Activated CD4-positive, alpha-beta T cell treated with anti-CD3 and anti-CD28 coated beads, Interleukin-2, amount 10 ng/mL, durations not matched to agents 7 days and 5 days (primary cell): ENCODE results near the gene ADAMTS2. TPM values are rescaled to one million over a fixed set of nuclear protein-coding genes. Genes with fewer than 3 reads are reported as not detected.

ENCODE experiments used
- CTCF ChIA-PET: fragments of 350-600 bp; sonication (Branson Sonifier 250); formaldehyde crosslinking; loops from one replicate; lab custom pipeline; 2021; ENCODE audit warnings: antibody characterized with exemption; lab: Charles Lee
- POLR2A ChIA-PET: fragments of 350-600 bp; sonication (Branson Sonifier 250); formaldehyde crosslinking; loops from one replicate; lab custom pipeline; 2021; ENCODE audit warnings: antibody characterized with exemption; lab: Charles Lee
- DNase-seq: peaks from one replicate; pipeline ENCODE4 v3.0.0-alpha.2; 2020
- H3K27ac Mint-ChIP-seq: one replicate; pipeline ENCODE4 v1.8.0; 2021; ENCODE audit warnings: mild to moderate bottlenecking, moderate library complexity, mixed read lengths
- H3K27me3 Mint-ChIP-seq: one replicate; pipeline ENCODE4 v1.8.0; 2021; ENCODE audit warnings: mixed read lengths
- H3K36me3 Mint-ChIP-seq: one replicate; pipeline ENCODE4 v1.8.0; 2021; ENCODE audit warnings: low read depth, mixed read lengths
- H3K4me1 Mint-ChIP-seq: one replicate; pipeline ENCODE4 v1.8.0; 2021; ENCODE audit warnings: mixed read lengths
- H3K4me3 Mint-ChIP-seq: one replicate; pipeline ENCODE4 v1.8.0; 2021; ENCODE audit warnings: mild to moderate bottlenecking, moderate library complexity, mixed read lengths
- H3K9me3 Mint-ChIP-seq: one replicate; pipeline ENCODE4 v1.8.0; 2021; ENCODE audit warnings: mixed read lengths
- total RNA-seq, 2 experiments: library from RNA; stranded (reverse); gene quantifications; one replicate each; pipeline ENCODE4 v1.2.3, GENCODE V29; 2021

The ADAMTS2 gene
- total RNA-seq, 2 experiments from 2014 or later = not detected

DNA sequence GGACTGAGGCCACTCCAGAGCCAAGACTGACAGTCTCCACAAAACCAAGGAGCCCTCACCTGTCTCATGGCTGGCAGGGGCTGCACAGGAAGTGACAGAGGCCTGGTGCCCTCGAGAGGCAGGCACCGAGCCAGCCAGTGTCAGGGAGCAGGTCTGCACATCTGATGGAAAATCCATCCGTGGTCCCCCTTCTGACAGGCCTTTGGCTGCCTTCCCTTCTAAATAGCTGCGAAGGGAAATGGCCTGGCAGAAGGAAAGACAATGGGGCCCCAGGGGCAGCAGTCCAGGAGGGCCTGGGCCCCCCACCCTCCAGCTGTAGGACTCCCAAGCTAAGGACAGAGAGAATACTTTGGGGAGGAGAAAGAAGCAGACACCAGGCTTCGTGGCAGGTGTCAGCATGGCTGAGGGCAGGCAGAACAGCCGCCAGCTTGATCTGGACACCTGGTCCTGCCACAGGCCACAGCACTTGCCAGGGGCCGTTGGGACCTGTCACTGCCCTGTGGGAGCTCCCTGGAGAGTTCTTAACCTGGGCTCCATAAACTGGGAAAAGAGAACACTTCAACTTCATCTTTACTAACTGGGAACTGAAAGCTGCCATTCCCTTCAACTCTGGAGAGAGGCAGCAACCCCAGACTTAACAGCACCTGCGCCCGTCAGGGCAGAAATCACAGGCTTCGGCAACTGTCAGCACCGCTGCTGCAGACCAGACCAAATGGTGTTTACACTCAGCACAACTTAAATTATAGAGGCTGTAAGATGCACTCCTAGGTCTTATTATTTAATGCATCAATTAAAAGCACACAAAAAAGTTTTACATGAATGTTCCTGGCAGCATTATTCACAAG, 22.0 kb downstream of the ADAMTS2 start:
- Mint-ChIP-seq H3K27ac (no peak overlapping the region), H3K36me3 (no peaks in the 10 kb centered on the region), H3K4me1 (no peaks in the 10 kb centered on the region), H3K27me3 (no peaks in the 10 kb centered on the region), H3K4me3 (no peak overlapping the region), H3K9me3 (no peaks in the 10 kb centered on the region)
- DNase-seq = no peak
- CTCF ChIA-PET = no interaction called here
- POLR2A ChIA-PET = no interaction called here

DNA sequence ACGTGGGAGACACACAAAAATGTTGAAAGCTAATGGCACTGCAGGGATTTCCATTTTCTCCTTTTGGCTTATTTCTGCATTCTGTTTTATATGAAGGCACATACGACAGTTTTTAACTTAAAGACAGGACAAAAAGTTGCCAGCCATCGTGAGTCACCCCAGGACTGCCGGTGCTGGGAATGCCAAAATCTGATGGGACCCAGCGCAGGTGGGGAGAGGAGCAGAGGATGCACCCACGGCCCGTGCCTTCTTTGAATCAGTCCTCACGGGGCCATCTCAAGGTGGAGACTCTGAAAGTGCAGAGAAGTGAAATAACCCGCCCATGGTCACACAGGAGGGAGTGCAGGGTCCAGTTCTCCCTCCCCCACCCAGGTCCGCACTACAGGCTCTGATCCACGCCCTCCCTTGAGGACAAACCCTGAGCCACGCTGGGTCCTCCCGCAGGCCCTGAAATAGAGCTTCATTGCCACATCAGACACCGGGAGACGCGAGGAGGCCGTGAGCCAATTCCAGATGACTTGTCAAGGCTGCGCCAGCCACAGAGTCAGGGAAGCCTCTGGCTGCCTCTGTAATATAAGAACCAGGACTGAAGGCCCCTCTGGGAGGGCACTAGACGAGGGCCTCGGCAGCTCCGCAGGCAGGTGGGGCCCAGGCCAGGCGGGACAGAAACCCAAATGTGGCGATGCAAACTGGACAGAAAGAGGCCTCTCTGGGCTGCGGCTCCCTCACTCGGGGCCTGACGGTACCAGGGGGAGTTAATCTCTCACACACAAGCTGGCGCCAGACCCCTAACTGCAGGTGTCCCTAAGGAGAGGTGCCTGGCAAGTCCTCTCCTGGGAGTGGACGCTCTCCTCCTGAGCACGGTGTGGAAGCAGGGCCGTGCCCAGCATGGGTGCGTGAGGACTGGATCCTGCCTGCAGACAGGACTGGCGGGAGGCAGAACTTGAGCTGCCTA, 22.9 kb downstream of the ADAMTS2 start:
- no peaks in the 10 kb centered on the region for H3K36me3 Mint-ChIP-seq
- H3K4me1 Mint-ChIP-seq = no peaks in the 10 kb centered on the region
- CTCF ChIA-PET = no interaction called here
- no peak overlapping the region for H3K4me3 Mint-ChIP-seq
- POLR2A ChIA-PET = no interaction called here
- no peak overlapping the region for H3K27ac Mint-ChIP-seq
- H3K27me3 Mint-ChIP-seq = no peaks in the 10 kb centered on the region
- no peaks in the 10 kb centered on the region for H3K9me3 Mint-ChIP-seq
- no peak for DNase-seq

DNA sequence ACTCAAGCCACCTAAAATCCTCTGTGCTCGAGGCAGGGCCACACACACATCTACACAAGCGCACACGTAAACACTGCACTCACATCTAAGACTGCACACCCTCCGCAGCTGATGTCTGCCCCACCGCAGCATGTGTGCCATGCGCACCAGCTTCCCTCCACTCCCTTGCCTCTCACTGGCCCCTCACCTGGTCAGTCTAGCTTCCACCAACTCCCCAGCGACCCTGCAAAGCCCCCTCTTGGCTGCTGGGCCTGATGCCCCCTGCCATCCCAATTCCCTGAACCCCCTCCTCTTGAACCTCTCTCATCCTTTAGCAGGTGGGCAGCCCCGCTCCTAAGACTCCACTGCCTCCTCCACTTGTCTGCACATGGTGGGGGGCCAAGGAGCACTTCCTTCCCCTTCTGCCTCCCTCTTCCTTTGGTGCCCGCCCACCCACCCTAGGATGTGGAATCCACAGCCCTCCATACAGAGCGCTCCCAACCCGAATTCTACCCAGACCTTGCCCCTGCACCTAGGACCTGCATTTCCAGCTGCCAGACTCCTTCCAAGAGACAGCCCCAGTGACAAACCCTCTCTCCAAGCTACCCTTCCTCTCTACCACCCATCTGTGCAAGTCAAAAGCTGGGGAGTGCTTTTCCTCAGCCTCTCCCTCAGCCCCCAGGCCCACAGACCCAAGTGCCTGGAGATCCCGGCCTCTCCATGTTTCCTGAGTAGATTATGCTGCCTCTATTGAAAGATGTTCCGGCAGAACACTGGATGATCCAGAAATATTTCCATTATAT, 23.9 kb downstream of the ADAMTS2 start:
- H3K27me3 Mint-ChIP-seq = no peaks in the 10 kb centered on the region
- no peak overlapping the region for H3K27ac Mint-ChIP-seq
- no peak overlapping the region for H3K4me3 Mint-ChIP-seq

DNA sequence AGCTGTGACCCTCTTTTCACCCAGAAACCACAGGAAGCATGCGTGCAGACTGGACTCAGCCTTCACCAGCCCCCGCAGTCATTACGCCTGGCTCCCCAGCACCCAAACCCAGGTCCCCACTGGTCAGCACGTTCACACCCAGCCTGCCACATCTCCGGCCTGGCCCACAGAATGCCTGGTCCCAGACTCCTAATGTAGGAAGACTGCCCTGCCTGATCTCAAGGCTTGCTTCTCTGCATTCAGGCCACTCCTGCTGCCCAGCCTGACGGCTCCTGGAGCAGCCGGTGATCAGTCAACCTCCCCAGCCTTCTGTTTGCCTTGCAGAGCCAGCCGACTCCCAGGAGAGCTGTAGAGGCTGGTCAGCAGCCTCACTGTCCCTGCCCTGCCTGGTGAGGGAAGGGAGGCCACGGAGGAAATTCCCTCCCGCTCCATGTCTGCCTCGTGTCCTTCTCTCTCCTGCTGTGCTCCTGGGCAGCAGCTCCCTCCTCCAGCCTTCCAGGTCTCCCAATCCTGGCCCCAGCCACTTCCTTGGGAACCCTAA, 25.4 kb downstream of the ADAMTS2 start:
- Mint-ChIP-seq H3K27me3 (no peaks in the 10 kb centered on the region), H3K9me3 (no peaks in the 10 kb centered on the region), H3K27ac (no peak overlapping the region), H3K4me3 (no peak overlapping the region), H3K4me1 (no peaks in the 10 kb centered on the region), H3K36me3 (no peaks in the 10 kb centered on the region)
- ChIA-PET POLR2A (no interaction called here), CTCF (interaction anchor here (1.2 kb wide), 1 partner anchor 10 kb away, joined by 4 read pairs; no protein-coding TSS in a partner anchor)
- no peak for DNase-seq

More for the DNA sequence above, 23.9 kb downstream of the ADAMTS2 start:
- H3K4me1 Mint-ChIP-seq = no peaks in the 10 kb centered on the region
- DNase-seq = no peak
- no peaks in the 10 kb centered on the region for H3K36me3 Mint-ChIP-seq
- ChIA-PET POLR2A (no interaction called here), CTCF (interaction anchor here (0.6 to 1.1 kb wide), 2 partner anchors 36 to 243 kb away, joined by 4 to 6 read pairs; no protein-coding TSS in a partner anchor)
- H3K9me3 Mint-ChIP-seq = no peaks in the 10 kb centered on the region

DNA sequence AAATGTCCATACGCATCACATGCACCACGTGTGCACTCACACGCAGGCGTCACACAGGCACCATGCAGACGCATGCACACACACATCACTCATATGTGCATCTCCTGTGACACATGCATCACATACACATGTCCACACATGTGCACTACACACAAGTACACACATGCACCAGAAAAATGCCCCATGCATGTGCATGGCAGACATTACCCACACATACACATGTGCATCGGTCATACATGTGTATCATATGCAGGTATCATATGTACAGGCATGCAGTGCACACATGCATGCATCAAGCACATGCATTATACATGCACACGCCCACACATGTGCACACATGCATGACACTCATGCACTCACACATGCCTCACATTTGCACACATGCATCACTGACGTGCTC, 26.1 kb downstream of the ADAMTS2 start:
- H3K9me3 Mint-ChIP-seq = no peaks in the 10 kb centered on the region
- no peaks in the 10 kb centered on the region for H3K36me3 Mint-ChIP-seq
- POLR2A ChIA-PET = no interaction called here
- no peaks in the 10 kb centered on the region for H3K4me1 Mint-ChIP-seq
- CTCF ChIA-PET = no interaction called here
- no peaks in the 10 kb centered on the region for H3K27me3 Mint-ChIP-seq
- no peak for DNase-seq
- H3K27ac Mint-ChIP-seq = no peak overlapping the region
- H3K4me3 Mint-ChIP-seq = no peak overlapping the region

DNA sequence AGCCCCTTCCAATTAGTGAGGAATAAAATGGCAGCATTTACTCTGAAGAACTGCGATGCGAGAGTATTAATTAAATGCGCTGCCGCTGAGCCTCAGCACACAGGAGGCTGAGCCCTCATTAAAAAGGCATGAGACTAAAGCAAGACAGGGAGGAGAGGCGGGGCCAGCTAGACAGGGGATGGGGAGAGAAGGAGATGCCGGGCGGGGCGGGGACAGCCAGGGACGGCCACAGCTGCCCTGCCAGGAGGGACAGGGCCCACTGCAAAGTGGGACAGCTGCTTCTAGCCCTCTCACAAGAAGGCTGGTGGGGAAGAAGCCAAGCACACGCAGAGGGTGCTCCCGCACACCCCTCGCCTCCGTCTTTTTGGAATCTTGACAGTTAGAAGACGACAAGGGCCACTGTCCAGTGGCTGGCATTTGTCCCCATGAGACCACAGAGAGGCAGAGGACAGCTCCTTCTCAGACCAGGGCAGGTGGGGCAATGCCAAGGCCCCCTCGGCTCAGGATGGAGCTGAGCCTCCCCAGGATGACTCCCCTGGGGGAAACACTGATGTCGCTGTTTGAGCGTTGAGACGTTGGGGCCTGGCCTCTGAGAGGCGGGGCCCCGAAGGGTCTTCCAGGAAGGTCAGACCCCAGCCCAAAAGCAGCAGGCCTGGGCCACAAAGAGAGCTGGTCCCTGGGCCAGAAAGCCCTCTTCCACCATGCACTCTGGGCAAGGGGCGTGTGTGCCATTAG, 26.9 kb downstream of the ADAMTS2 start:
- H3K36me3 Mint-ChIP-seq = no peaks in the 10 kb centered on the region
- no peak overlapping the region for H3K4me3 Mint-ChIP-seq
- H3K27ac Mint-ChIP-seq = no peak overlapping the region
- no peaks in the 10 kb centered on the region for H3K27me3 Mint-ChIP-seq
- no peaks in the 10 kb centered on the region for H3K4me1 Mint-ChIP-seq
- POLR2A ChIA-PET = no interaction called here
- CTCF ChIA-PET = no interaction called here
- no peaks in the 10 kb centered on the region for H3K9me3 Mint-ChIP-seq
- DNase-seq = no peak

DNA sequence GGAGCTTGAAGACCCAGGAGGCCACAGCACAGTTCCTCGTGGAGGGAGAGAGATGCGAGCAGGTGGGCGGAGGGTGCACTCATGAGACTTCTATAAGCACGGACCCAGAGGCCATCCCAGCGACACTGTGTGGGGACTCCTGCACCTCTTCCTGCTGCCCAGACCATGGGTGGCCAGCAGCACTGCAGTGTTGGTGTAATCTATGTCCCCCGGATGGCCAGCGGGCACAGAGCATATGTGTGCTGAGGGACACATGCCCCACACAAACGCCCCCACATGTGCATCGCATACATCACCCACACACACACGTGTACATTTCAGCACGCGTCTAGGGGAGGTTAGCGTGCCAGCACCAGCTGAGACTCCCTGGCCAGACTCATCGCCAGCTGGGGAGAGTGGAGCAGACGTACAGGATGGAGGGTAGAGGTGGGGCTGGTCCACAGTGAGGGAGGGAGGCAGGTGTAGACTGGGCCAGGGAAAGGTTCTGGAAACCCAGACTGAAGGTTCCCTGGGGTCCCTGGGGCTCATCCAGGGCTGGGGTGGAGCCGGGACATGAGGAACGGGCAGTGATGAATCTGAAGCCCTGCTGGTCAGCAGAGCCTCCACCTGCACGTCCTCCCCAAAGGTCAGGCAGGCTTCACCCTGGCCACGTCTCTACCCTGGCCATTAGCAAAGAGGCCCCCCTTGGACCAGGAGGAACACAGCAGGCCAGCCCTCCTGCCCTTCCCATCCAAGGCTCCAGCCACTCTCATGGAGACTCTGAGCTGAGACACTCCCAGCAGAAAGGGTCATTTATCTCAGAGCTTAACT, 27.6 kb downstream of the ADAMTS2 start:
- H3K4me3 Mint-ChIP-seq = no peak overlapping the region
- no peak overlapping the region for H3K27ac Mint-ChIP-seq
- no peaks in the 10 kb centered on the region for H3K9me3 Mint-ChIP-seq
- ChIA-PET POLR2A (no interaction called here), CTCF (no interaction called here)
- H3K4me1 Mint-ChIP-seq = no peaks in the 10 kb centered on the region
- H3K27me3 Mint-ChIP-seq = no peaks in the 10 kb centered on the region
- DNase-seq = no peak
- H3K36me3 Mint-ChIP-seq = no peaks in the 10 kb centered on the region

DNA sequence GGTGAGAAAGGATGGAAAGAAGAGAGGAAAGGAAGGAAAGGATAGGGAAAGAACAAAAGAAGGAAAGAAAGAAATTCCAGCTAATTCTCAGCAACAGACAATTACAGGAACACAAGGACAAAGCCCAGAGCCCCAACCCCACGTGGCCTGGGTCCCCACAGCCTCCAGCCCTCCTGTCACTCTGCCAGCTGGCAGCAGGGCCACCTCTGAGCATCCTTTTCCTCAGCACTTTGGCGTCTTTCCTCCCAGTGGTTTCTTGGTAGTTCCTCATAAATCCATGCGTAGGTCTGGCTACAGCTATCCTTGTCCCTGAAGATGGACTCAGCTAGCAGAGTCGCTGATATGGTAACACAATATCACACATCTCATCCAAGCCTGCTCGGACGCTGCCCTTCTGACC, 28.3 kb downstream of the ADAMTS2 start:
- Mint-ChIP-seq H3K27ac (no peak overlapping the region), H3K9me3 (no peaks in the 10 kb centered on the region), H3K4me3 (no peak overlapping the region), H3K27me3 (no peaks in the 10 kb centered on the region), H3K4me1 (no peaks in the 10 kb centered on the region), H3K36me3 (no peaks in the 10 kb centered on the region)
- POLR2A ChIA-PET = no interaction called here
- CTCF ChIA-PET = no interaction called here
- DNase-seq = no peak

DNA sequence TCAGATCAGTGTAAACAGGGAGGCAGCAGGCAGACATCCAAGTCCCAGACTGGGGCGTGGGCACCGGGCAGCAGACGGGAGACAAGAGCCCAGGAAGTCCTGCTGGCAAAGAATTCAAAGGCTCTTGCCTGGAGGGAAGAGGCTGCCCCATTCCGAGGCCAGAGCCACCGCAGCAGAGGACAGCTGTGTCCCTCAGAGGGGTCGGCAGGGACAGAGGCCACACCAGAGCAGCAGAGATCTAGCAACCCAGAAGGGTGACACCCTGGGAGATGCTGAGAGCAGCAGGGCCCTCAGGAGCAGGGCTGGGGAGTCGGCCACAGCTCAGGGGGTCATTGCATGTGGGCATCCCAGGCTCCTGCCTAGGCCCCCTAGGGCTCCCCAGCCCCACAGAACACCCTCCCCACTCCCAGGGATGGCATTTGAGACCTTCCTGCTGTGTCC, 29.1 kb downstream of the ADAMTS2 start:
- Mint-ChIP-seq H3K4me1 (no peaks in the 10 kb centered on the region), H3K36me3 (no peaks in the 10 kb centered on the region), H3K9me3 (no peaks in the 10 kb centered on the region), H3K4me3 (no peak overlapping the region), H3K27ac (no peak overlapping the region), H3K27me3 (no peaks in the 10 kb centered on the region)
- ChIA-PET CTCF (interaction anchor here (0.6 kb wide), 1 partner anchor 655 kb away, joined by 3 read pairs; no protein-coding TSS in a partner anchor), POLR2A (no interaction called here)
- no peak for DNase-seq

DNA sequence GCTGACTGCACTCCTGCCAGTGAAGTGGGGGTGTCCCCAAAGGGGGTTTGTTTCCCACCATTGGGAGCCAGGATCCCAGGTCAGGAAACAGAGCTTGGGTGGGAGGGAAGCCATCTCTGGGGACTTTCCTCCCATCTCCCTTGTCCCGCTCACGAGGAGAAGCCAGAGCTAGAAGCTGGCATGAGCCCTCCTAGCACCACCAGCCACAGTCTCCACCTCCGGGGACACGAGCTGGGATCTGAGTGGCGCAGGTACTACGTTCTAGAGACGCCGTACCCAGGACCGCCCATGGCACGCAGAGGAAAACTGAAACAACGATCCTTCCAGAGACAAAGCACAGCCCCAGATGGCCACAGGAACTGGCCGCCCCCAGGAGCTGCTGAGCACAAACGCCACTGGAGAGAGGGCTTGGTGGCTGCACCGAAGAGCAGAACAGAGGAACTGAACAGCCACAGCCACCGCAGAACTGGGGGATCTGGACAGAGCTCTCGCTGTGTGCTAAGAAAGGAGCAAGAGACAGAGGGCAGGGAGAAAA, 29.8 kb downstream of the ADAMTS2 start:
- H3K27me3 Mint-ChIP-seq = no peaks in the 10 kb centered on the region
- H3K9me3 Mint-ChIP-seq = no peaks in the 10 kb centered on the region
- no peak for DNase-seq
- no peak overlapping the region for H3K4me3 Mint-ChIP-seq
- H3K27ac Mint-ChIP-seq = no peak overlapping the region
- H3K36me3 Mint-ChIP-seq = no peaks in the 10 kb centered on the region
- no peaks in the 10 kb centered on the region for H3K4me1 Mint-ChIP-seq
- ChIA-PET CTCF (interaction anchor here (0.6 kb wide), 1 partner anchor 655 kb away, joined by 3 read pairs; no protein-coding TSS in a partner anchor), POLR2A (no interaction called here)
